ENCODE measurements around the gene TBCK.

DNA sequence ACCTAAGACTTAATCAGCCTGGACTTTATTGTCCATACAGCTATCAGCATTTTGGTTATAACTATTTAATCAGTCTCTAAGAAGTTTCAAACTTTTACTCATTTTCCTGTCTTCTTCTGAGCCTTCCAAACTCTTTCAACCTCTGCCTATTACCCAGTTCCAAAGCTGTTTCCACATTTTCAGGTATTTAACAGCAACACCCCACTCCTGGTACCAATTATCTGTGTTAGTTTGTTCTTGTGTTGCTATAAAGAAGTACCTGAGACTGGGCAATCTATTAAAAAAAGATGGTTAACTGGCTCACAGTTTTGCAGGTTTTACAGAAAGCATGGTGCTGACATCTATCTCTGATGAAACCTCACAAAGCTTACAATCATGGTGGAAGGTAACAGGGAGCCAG lies 225.2 kb downstream of the TBCK start:
- TF ChIP-seq, protein P1, sequence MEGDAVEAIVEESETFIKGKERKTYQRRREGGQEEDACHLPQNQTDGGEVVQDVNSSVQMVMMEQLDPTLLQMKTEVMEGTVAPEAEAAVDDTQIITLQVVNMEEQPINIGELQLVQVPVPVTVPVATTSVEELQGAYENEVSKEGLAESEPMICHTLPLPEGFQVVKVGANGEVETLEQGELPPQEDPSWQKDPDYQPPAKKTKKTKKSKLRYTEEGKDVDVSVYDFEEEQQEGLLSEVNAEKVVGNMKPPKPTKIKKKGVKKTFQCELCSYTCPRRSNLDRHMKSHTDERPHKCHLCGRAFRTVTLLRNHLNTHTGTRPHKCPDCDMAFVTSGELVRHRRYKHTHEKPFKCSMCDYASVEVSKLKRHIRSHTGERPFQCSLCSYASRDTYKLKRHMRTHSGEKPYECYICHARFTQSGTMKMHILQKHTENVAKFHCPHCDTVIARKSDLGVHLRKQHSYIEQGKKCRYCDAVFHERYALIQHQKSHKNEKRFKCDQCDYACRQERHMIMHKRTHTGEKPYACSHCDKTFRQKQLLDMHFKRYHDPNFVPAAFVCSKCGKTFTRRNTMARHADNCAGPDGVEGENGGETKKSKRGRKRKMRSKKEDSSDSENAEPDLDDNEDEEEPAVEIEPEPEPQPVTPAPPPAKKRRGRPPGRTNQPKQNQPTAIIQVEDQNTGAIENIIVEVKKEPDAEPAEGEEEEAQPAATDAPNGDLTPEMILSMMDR (conservative IDR thresholded peaks at IDR 0.05; ENCODE audit: low read depth in 2 of 2), result no peak
- TF ChIP-seq EZH2 (IDR thresholded peaks at IDR 0.05; ENCODE audit: low read depth, unreplicated experiment) (no peak), EZH2phosphoT487 (IDR thresholded peaks at IDR 0.05; ENCODE audit: unreplicated experiment) (no peak)

Measured in GM23338 (cell line).